Endothelial cell of umbilical vein (primary cell): ENCODE data around the gene CEP43. TPM values are rescaled to one million over a fixed set of nuclear protein-coding genes. Genes with fewer than 3 reads are reported as not detected.

Source experiments
- BruUV-seq: library from RNA; stranded (reverse); fragments of 400-500 nt; replicated peaks from 2 replicates; lab custom pipeline; 2021; lab: Mats Ljungman, UMichigan
- CTCF ChIA-PET: fragments of 300-600, 350-600 bp; sonication (Branson Sonifier 250); formaldehyde crosslinking; loops from one replicate; lab custom pipeline; 2021; ENCODE audit warnings: antibody characterized with exemption, inconsistent platforms; lab: Charles Lee
- POLR2A ChIA-PET: fragments of 300-600, 350-600 bp; sonication (Branson Sonifier 250); formaldehyde crosslinking; loops from one replicate; lab custom pipeline; 2021; ENCODE audit warnings: antibody characterized with exemption, inconsistent platforms; lab: Charles Lee
- DNase-seq: peaks from one replicate; pipeline ENCODE4 v3.0.0-alpha.2; 2011; ENCODE audit warnings: low read depth, low spot score
- FAIRE-seq: peaks from 2 replicates; lab custom pipeline; 2011; peaks lifted over from hg19 to GRCh38; lab: Jason Lieb, UNC
- H2AFZ ChIP-seq: 2 replicates; pipeline ENCODE4 v1.6.0; 2012; ENCODE audit warnings: low read depth, low read length, control low read depth, inconsistent platforms
- H3K27ac ChIP-seq: 2 replicates; pipeline ENCODE4 v1.5.1; 2011; ENCODE audit warnings: low read depth, mild to moderate bottlenecking, control low read depth, low read length, moderate library complexity; ENCODE audit not compliant: insufficient read depth
- H3K27me3 ChIP-seq, 2 experiments: 2 replicates each; pipeline versions ENCODE4 v1.6.0 to v1.6.1; 2011; ENCODE audit warnings: low read length in 2 of 2, mixed read lengths in 1 of 2; ENCODE audit not compliant: control insufficient read depth in 2 of 2, insufficient read depth in 2 of 2
- H3K36me3 ChIP-seq, 2 experiments: 2 replicates in 1 of 2; 3 replicates in 1 of 2; pipeline ENCODE4 v1.5.1; 2011; ENCODE audit warnings: low read length in 2 of 2, mild to moderate bottlenecking in 1 of 2, moderate library complexity in 1 of 2; ENCODE audit not compliant: control insufficient read depth in 2 of 2, insufficient read depth in 2 of 2; ENCODE audit errors: extremely low read depth in 1 of 2
- H3K4me1 ChIP-seq: 3 replicates; pipeline ENCODE4 v1.5.1; 2011; ENCODE audit warnings: mild to moderate bottlenecking, low read length; ENCODE audit not compliant: control insufficient read depth, insufficient read depth; ENCODE audit errors: extremely low read depth
- H3K4me2 ChIP-seq: 2 replicates; pipeline ENCODE4 v1.6.1; 2011; ENCODE audit warnings: low read length, control low read depth, mixed read lengths; ENCODE audit not compliant: insufficient read depth
- H3K4me3 ChIP-seq, 3 experiments: fragments of 200-600 bp in 1 of 3; sonication (generic), shearing (Covaris generic) in 1 of 3; replicated peaks in 1 of 3; 2 replicates each; pipeline ENCODE4 v1.5.1; 2011 to 2016; ENCODE audit warnings: control low read depth in 3 of 3, low read length in 3 of 3, mild to moderate bottlenecking in 2 of 3, inconsistent platforms in 1 of 3, low read depth in 1 of 3, moderate library complexity in 1 of 3; ENCODE audit not compliant: insufficient read depth in 1 of 3
- H3K79me2 ChIP-seq: 2 replicates; pipeline ENCODE4 v1.6.0; 2012; ENCODE audit warnings: low read length, inconsistent platforms; ENCODE audit not compliant: control insufficient read depth, insufficient read depth
- H3K9ac ChIP-seq: replicated peaks from 2 replicates; pipeline ENCODE3; 2011; ENCODE audit warnings: low read length, control low read depth; ENCODE audit not compliant: insufficient read depth; ENCODE audit errors: extremely low read depth
- H3K9me1 ChIP-seq: replicated peaks from 3 replicates; pipeline ENCODE4 v1.6.0; 2011; ENCODE audit warnings: mild to moderate bottlenecking, low read length; ENCODE audit not compliant: control insufficient read depth, insufficient read depth; ENCODE audit errors: extremely low read depth
- H3K9me3 ChIP-seq: replicated peaks from 2 replicates; pipeline ENCODE4 v1.5.1; 2012; ENCODE audit warnings: low read length, inconsistent platforms; ENCODE audit not compliant: control insufficient read depth, insufficient read depth
- H4K20me1 ChIP-seq: replicated peaks from 2 replicates; pipeline ENCODE3; 2011; ENCODE audit warnings: mild to moderate bottlenecking, low read length; ENCODE audit not compliant: control insufficient read depth, insufficient read depth; ENCODE audit errors: extremely low read depth
- EZH2 ChIP-seq: IDR thresholded peaks from 2 replicates; pipeline ENCODE4 v1.6.1; 2012; ENCODE audit warnings: borderline replicate concordance, low read depth, mild to moderate bottlenecking, moderate library complexity, low read length, inconsistent platforms; ENCODE audit not compliant: severe bottlenecking
- FOS ChIP-seq: IDR thresholded peaks from 2 replicates; pipeline ENCODE4 v1.6.1; 2011; ENCODE audit warnings: mild to moderate bottlenecking, low read length, moderate library complexity, borderline replicate concordance; ENCODE audit not compliant: insufficient read depth
- GATA2 ChIP-seq: IDR thresholded peaks from 2 replicates; pipeline ENCODE4 v1.7.0; 2011; ENCODE audit warnings: low read depth, mild to moderate bottlenecking, moderate library complexity, mixed read lengths, low read length; ENCODE audit not compliant: insufficient read length, insufficient read depth
- JUN ChIP-seq: IDR thresholded peaks from 2 replicates; pipeline ENCODE4 v1.6.1; 2011; ENCODE audit warnings: borderline replicate concordance, low read depth; ENCODE audit not compliant: insufficient read length, insufficient read depth
- MAX ChIP-seq: IDR thresholded peaks from 2 replicates; pipeline ENCODE4 v1.6.1; 2011; ENCODE audit not compliant: insufficient read depth, insufficient read length
- MYC ChIP-seq: IDR thresholded peaks from one replicate; pipeline ENCODE4 v1.6.1; 2011; ENCODE audit warnings: mild to moderate bottlenecking, low read depth, low read length
- POLR2A ChIP-seq: IDR thresholded peaks from 2 replicates; pipeline ENCODE4 v1.6.1; 2012; ENCODE audit warnings: low read depth, mild to moderate bottlenecking, control low read depth, low read length
- POLR2AphosphoS5 ChIP-seq: IDR thresholded peaks from 2 replicates; pipeline ENCODE4 v1.6.1; 2012; ENCODE audit warnings: low read depth, mild to moderate bottlenecking, control low read depth, low read length, moderate library complexity; ENCODE audit not compliant: insufficient read depth
- dilution Hi-C: fragments of 300-500 bp; cut with MboI; formaldehyde crosslinking; loops from one replicate; pipeline ENCODE4 v1.15.0; 2019; ENCODE audit warnings: low sequenced_read_pairs; ENCODE audit not compliant: extremely low pct_ligation_motif_present
- intact Hi-C: fragments of 100-400 bp; cut with micrococcal nuclease; formaldehyde crosslinking; loops from one replicate; pipeline ENCODE4 v1.10.0; 2022
- polyA plus RNA-seq, 4 experiments: library from polyadenylated mRNA; depleted of rRNA in 3 of 4; stranded (reverse) in 3 of 4; unstranded in 1 of 4; fragments of >200 nt; gene quantifications; 2 replicates each; pipeline versions ENCODE4 v1.2.1 to v1.2.3, GENCODE V29; 2011 to 2012; ENCODE audit warnings: missing spikeins in 1 of 4
- total RNA-seq: library from RNA; stranded (reverse); gene quantifications from 2 replicates; pipeline ENCODE4 v1.2.3, GENCODE V29; 2021
- TF ChIP-seq, protein P1 (sequence below), 2 donors: IDR thresholded peaks; 1 replicate in 1 of 2; 2 replicates in 1 of 2; pipeline ENCODE4 v1.5.1; 2011; ENCODE audit warnings: low read length in 2 of 2, mild to moderate bottlenecking in 2 of 2, moderate library complexity in 2 of 2, control low read depth in 1 of 2, inconsistent platforms in 1 of 2, low read depth in 1 of 2; ENCODE audit not compliant: insufficient read depth in 1 of 2; ENCODE audit errors: extremely low read depth in 1 of 2

Gene CEP43
- total and polyA plus RNA-seq, 2 donors (not counting 3 experiments of a cell fraction or from before 2014, with no cell fraction given): 6.5 to 22.5 TPM

DNA sequence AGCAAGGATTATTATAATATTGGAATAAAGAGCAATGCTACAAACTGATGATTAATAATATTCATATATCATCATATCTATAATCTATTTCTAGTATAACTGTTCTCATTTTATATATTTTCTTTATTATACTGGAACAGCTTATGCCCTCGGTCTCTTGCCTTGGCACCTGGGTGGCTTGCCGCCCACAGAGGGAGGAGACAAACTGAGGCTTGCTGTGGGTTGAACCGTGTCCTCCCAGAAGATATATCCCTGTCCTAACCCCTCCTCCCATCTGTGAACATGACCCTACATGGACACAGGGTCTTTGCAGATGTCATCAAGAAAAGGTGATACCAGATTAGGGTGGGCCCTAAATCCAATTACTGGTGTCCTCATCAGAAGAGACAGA is 47.5 kb upstream of the CEP43 start:
- BruUV-seq: no TSS peak
- H3K27me3 ChIP-seq: no peaks in the 10 kb centered on the region
- H3K9me1 ChIP-seq: no peaks in the 10 kb centered on the region
- no peak overlapping the region for H3K4me3 ChIP-seq
- dilution Hi-C loops: no loop called here
- peaks cover 7% of the 10 kb centered on the region for H3K4me1 ChIP-seq
- FAIRE-seq (no peak), DNase-seq (no peak)
- ChIA-PET POLR2A (no interaction called here), CTCF (interaction anchor here (1.1 to 2.0 kb wide), 22 partner anchors 8 to 245 kb away, joined by 3 to 23 read pairs (median 5); partner anchors contain the start of gene CEP43)
- no peak overlapping the region for H2AFZ ChIP-seq
- no peaks in the 10 kb centered on the region for H3K79me2 ChIP-seq
- TF ChIP-seq POLR2A: no peak
- intact Hi-C loops: loop anchor here (1.0 to 10.0 kb wide), 4 partner anchors 165 to 677 kb away; no protein-coding TSS in a partner anchor
- H3K4me2 ChIP-seq: no peak overlapping the region
- H3K9ac ChIP-seq: no peak overlapping the region
- no peaks in the 10 kb centered on the region for H3K9me3 ChIP-seq
- no peaks in the 10 kb centered on the region for H4K20me1 ChIP-seq
- no peak overlapping the region for H3K27ac ChIP-seq
- no peaks in the 10 kb centered on the region for H3K36me3 ChIP-seq

GRCh38 chr6:166952121-166952520 is 47.1 kb upstream of the CEP43 start:
- CTCF ChIA-PET: interaction anchor here (0.6 to 2.0 kb wide), 22 partner anchors 8 to 245 kb away, joined by 3 to 23 read pairs (median 5); partner anchors contain the start of gene CEP43

More at GRCh38 chr6:166952121-166952520, 47.1 kb upstream of the CEP43 start:
- dilution Hi-C loops: no loop called here
- Histone ChIP-seq H4K20me1 (no peaks in the 10 kb centered on the region), H3K4me3 (no peak overlapping the region), H3K9ac (no peak overlapping the region), H3K27ac (no peak overlapping the region), H3K4me2 (no peak overlapping the region), H3K79me2 (no peaks in the 10 kb centered on the region), H3K36me3 (no peaks in the 10 kb centered on the region), H2AFZ (no peak overlapping the region), H3K9me3 (no peaks in the 10 kb centered on the region), H3K4me1 (peaks cover 7% of the 10 kb centered on the region), H3K27me3 (no peaks in the 10 kb centered on the region), H3K9me1 (no peaks in the 10 kb centered on the region)
- BruUV-seq: no TSS peak
- no peak for DNase-seq
- FAIRE-seq: no peak
- POLR2A ChIA-PET: no interaction called here
- no peak for TF ChIP-seq POLR2AphosphoS5
- no peak for TF ChIP-seq JUN
- no peak for TF ChIP-seq GATA2
- TF ChIP-seq, protein P1, sequence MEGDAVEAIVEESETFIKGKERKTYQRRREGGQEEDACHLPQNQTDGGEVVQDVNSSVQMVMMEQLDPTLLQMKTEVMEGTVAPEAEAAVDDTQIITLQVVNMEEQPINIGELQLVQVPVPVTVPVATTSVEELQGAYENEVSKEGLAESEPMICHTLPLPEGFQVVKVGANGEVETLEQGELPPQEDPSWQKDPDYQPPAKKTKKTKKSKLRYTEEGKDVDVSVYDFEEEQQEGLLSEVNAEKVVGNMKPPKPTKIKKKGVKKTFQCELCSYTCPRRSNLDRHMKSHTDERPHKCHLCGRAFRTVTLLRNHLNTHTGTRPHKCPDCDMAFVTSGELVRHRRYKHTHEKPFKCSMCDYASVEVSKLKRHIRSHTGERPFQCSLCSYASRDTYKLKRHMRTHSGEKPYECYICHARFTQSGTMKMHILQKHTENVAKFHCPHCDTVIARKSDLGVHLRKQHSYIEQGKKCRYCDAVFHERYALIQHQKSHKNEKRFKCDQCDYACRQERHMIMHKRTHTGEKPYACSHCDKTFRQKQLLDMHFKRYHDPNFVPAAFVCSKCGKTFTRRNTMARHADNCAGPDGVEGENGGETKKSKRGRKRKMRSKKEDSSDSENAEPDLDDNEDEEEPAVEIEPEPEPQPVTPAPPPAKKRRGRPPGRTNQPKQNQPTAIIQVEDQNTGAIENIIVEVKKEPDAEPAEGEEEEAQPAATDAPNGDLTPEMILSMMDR (IDR thresholded peaks at IDR 0.05; ENCODE audit: extremely low read depth in 1 of 2, insufficient read depth in 1 of 2, low read depth in 1 of 2, low read length in 2 of 2): no peak
- TF ChIP-seq EZH2: no peak
- no peak for TF ChIP-seq MYC
- no peak for TF ChIP-seq POLR2A
- no peak for TF ChIP-seq FOS
- TF ChIP-seq MAX: no peak
- intact Hi-C loops: loop anchor here (10.0 kb wide), 2 partner anchors 547 to 677 kb away; no protein-coding TSS in a partner anchor
